ENCODE data around the gene SCO1. TPM values are rescaled to one million over a fixed set of nuclear protein-coding genes. Genes with fewer than 3 reads are reported as not detected.

The SCO1 gene
- total and polyA plus RNA-seq, 2 donors (not counting 1 experiment from before 2014, with no cell fraction given): 16.7 to 56.6 TPM

GRCh38 chr17:10652984-10653659 is 44.2 kb downstream of the SCO1 start:
- DNase-seq (ENCODE audit: low read depth in 2 of 2): peak in 1 of 2 donors; percentile 13
- H3K9me3 ChIP-seq (ENCODE audit: control insufficient read depth, insufficient read depth, low read depth, low read length): no peaks in the 10 kb centered on the region
- H3K79me2 ChIP-seq (ENCODE audit: control insufficient read depth, insufficient read depth, low read length): no peaks in the 10 kb centered on the region
- no peak overlapping the region for H3K4me2 ChIP-seq (ENCODE audit: extremely low read depth, insufficient read depth, low read length)
- no peak overlapping the region for H3K27ac ChIP-seq (ENCODE audit: insufficient read depth, low read length)
- H3K9ac ChIP-seq (ENCODE audit: insufficient read depth, low read length): no peak overlapping the region
- no peaks in the 10 kb centered on the region for H3K27me3 ChIP-seq (ENCODE audit: control insufficient read depth, insufficient read depth, low read length)
- H2AFZ ChIP-seq (ENCODE audit: low read length): no peak overlapping the region
- no peaks in the 10 kb centered on the region for H4K20me1 ChIP-seq (ENCODE audit: control insufficient read depth, extremely low read depth, insufficient read depth, low read length)
- H3K36me3 ChIP-seq (ENCODE audit: control insufficient read depth, insufficient read depth, low read length): no peaks in the 10 kb centered on the region
- no peak overlapping the region for H3K4me3 ChIP-seq (replicated peaks in 1 of 4; ENCODE audit: control extremely low read depth in 1 of 4, insufficient read depth in 1 of 4, low read depth in 3 of 4, low read length in 4 of 4)
- TF ChIP-seq, protein P1, sequence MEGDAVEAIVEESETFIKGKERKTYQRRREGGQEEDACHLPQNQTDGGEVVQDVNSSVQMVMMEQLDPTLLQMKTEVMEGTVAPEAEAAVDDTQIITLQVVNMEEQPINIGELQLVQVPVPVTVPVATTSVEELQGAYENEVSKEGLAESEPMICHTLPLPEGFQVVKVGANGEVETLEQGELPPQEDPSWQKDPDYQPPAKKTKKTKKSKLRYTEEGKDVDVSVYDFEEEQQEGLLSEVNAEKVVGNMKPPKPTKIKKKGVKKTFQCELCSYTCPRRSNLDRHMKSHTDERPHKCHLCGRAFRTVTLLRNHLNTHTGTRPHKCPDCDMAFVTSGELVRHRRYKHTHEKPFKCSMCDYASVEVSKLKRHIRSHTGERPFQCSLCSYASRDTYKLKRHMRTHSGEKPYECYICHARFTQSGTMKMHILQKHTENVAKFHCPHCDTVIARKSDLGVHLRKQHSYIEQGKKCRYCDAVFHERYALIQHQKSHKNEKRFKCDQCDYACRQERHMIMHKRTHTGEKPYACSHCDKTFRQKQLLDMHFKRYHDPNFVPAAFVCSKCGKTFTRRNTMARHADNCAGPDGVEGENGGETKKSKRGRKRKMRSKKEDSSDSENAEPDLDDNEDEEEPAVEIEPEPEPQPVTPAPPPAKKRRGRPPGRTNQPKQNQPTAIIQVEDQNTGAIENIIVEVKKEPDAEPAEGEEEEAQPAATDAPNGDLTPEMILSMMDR (conservative IDR thresholded peaks at IDR 0.05 in 1 of 2, IDR thresholded peaks at IDR 0.05 in 1 of 2; ENCODE audit: low read depth in 1 of 2, low read length in 2 of 2): no peak
- TF ChIP-seq EZH2 (IDR thresholded peaks at IDR 0.05; ENCODE audit: low read length, missing control alignments): no peak
- no peaks in the 10 kb centered on the region for H3K4me1 ChIP-seq (ENCODE audit: control insufficient read depth, extremely low read depth, insufficient read depth, low read length)

- no peak for DNase-seq (ENCODE audit: low read depth in 2 of 2)
- no peak for TF ChIP-seq EZH2 (IDR thresholded peaks at IDR 0.05; ENCODE audit: low read length, missing control alignments)
- TF ChIP-seq, protein P1 (conservative IDR thresholded peaks at IDR 0.05 in 1 of 2, IDR thresholded peaks at IDR 0.05 in 1 of 2; ENCODE audit: low read depth in 1 of 2, low read length in 2 of 2): no peak
- no peak overlapping the region for H3K27ac ChIP-seq (ENCODE audit: insufficient read depth, low read length)
- no peak overlapping the region for H3K4me3 ChIP-seq (replicated peaks in 1 of 4; ENCODE audit: control extremely low read depth in 1 of 4, insufficient read depth in 1 of 4, low read depth in 3 of 4, low read length in 4 of 4)
- H3K9ac ChIP-seq (ENCODE audit: insufficient read depth, low read length): no peak overlapping the region
- no peaks in the 10 kb centered on the region for H3K36me3 ChIP-seq (ENCODE audit: control insufficient read depth, insufficient read depth, low read length)
- no peak overlapping the region for H3K4me2 ChIP-seq (ENCODE audit: extremely low read depth, insufficient read depth, low read length)
- no peak overlapping the region for H2AFZ ChIP-seq (ENCODE audit: low read length)
- no peaks in the 10 kb centered on the region for H3K9me3 ChIP-seq (ENCODE audit: control insufficient read depth, insufficient read depth, low read depth, low read length)
- no peaks in the 10 kb centered on the region for H3K4me1 ChIP-seq (ENCODE audit: control insufficient read depth, extremely low read depth, insufficient read depth, low read length)
- H3K27me3 ChIP-seq (ENCODE audit: control insufficient read depth, insufficient read depth, low read length): no peaks in the 10 kb centered on the region
- H4K20me1 ChIP-seq (ENCODE audit: control insufficient read depth, extremely low read depth, insufficient read depth, low read length): no peaks in the 10 kb centered on the region
- H3K79me2 ChIP-seq (ENCODE audit: control insufficient read depth, insufficient read depth, low read length): no peaks in the 10 kb centered on the region
Observed at GRCh38 chr17:10651927-10652326, 45.4 kb downstream of the SCO1 start.

GRCh38 chr17:10649602-10650001 is 47.7 kb downstream of the SCO1 start:
- H2AFZ ChIP-seq (ENCODE audit: low read length): no peak overlapping the region
- no peaks in the 10 kb centered on the region for H3K27me3 ChIP-seq (ENCODE audit: control insufficient read depth, insufficient read depth, low read length)
- no peak for TF ChIP-seq EZH2 (IDR thresholded peaks at IDR 0.05; ENCODE audit: low read length, missing control alignments)
- TF ChIP-seq, protein P1 (conservative IDR thresholded peaks at IDR 0.05 in 1 of 2, IDR thresholded peaks at IDR 0.05 in 1 of 2; ENCODE audit: low read depth in 1 of 2, low read length in 2 of 2): no peak
- H3K9me3 ChIP-seq (ENCODE audit: control insufficient read depth, insufficient read depth, low read depth, low read length): no peaks in the 10 kb centered on the region
- no peak for DNase-seq (ENCODE audit: low read depth in 2 of 2)
- H3K4me1 ChIP-seq (ENCODE audit: control insufficient read depth, extremely low read depth, insufficient read depth, low read length): no peaks in the 10 kb centered on the region
- H3K79me2 ChIP-seq (ENCODE audit: control insufficient read depth, insufficient read depth, low read length): no peaks in the 10 kb centered on the region
- H3K36me3 ChIP-seq (ENCODE audit: control insufficient read depth, insufficient read depth, low read length): no peaks in the 10 kb centered on the region
- H3K9ac ChIP-seq (ENCODE audit: insufficient read depth, low read length): no peak overlapping the region
- no peak overlapping the region for H3K4me2 ChIP-seq (ENCODE audit: extremely low read depth, insufficient read depth, low read length)
- H3K27ac ChIP-seq (ENCODE audit: insufficient read depth, low read length): no peak overlapping the region
- no peak overlapping the region for H3K4me3 ChIP-seq (replicated peaks in 1 of 4; ENCODE audit: control extremely low read depth in 1 of 4, insufficient read depth in 1 of 4, low read depth in 3 of 4, low read length in 4 of 4)
- no peaks in the 10 kb centered on the region for H4K20me1 ChIP-seq (ENCODE audit: control insufficient read depth, extremely low read depth, insufficient read depth, low read length)

Data from fibroblast of lung (primary cell).